OCI-LY7 (cell line): ENCODE measurements around the gene TMEM231. TPM values are rescaled to one million over a fixed set of nuclear protein-coding genes. Genes with fewer than 3 reads are reported as not detected.
"Not testable (repeated sequence)": the region's sequence is repeated elsewhere in the genome, so short reads cannot be mapped to it uniquely, and the experiment has no call there.

ENCODE experiments used
- BruUV-seq: library from RNA; stranded (reverse); fragments of 400-500 nt; replicated peaks from 2 replicates; lab custom pipeline; 2021; lab: Mats Ljungman, UMichigan
- CTCF ChIA-PET: fragments of 300-600 bp; sonication (Branson Sonifier 250); formaldehyde crosslinking; loops from one replicate; lab custom pipeline; 2022; ENCODE audit warnings: antibody characterized with exemption; ENCODE audit not compliant: unreplicated experiment; lab: Charles Lee
- POLR2A ChIA-PET: fragments of 300-600 bp; sonication (Branson Sonifier 250); formaldehyde crosslinking; loops from one replicate; lab custom pipeline; 2022; ENCODE audit warnings: antibody characterized with exemption; lab: Charles Lee
- DNase-seq: peaks from one replicate; pipeline ENCODE4 v3.0.0-alpha.2; 2015; ENCODE audit warnings: low spot score
- H2AFZ ChIP-seq: fragments of 200-600 bp; sonication (generic), shearing (Covaris generic); 2 replicates; pipeline ENCODE4 v1.6.1; 2014; ENCODE audit warnings: mild to moderate bottlenecking, antibody characterized with exemption, low read length, moderate library complexity
- H3K27ac ChIP-seq: fragments of 200-600 bp; sonication (generic); 2 replicates; pipeline ENCODE4 v1.5.1; 2014; ENCODE audit warnings: mixed run types, low read depth, mild to moderate bottlenecking, moderate library complexity, low read length, inconsistent platforms; ENCODE audit not compliant: poor library complexity, severe bottlenecking
- H3K36me3 ChIP-seq: fragments of 200-600 bp; sonication (generic); 2 replicates; pipeline ENCODE4 v1.6.1; 2014; ENCODE audit warnings: mild to moderate bottlenecking, antibody characterized with exemption, low read length, moderate library complexity, mixed read lengths; ENCODE audit not compliant: insufficient read depth
- H3K4me1 ChIP-seq: fragments of 200-600 bp; sonication (generic); 2 replicates; pipeline ENCODE4 v1.5.1; 2014; ENCODE audit warnings: mild to moderate bottlenecking, low read length; ENCODE audit not compliant: insufficient read depth, poor library complexity, severe bottlenecking
- H3K4me2 ChIP-seq: fragments of 200-600 bp; sonication (generic); 2 replicates; pipeline ENCODE4 v1.6.1; 2014; ENCODE audit warnings: mild to moderate bottlenecking, low read length
- H3K4me3 ChIP-seq: fragments of 200-600 bp; sonication (generic); 2 replicates; pipeline ENCODE4 v1.5.1; 2014; ENCODE audit warnings: mild to moderate bottlenecking, low read depth, low read length; ENCODE audit not compliant: poor library complexity, severe bottlenecking
- H3K79me2 ChIP-seq: fragments of 200-600 bp; sonication (generic); 2 replicates; pipeline ENCODE4 v1.6.1; 2016; ENCODE audit warnings: low read depth, mild to moderate bottlenecking, low read length, moderate library complexity, mixed read lengths; ENCODE audit not compliant: insufficient read depth
- H3K9me2 ChIP-seq: fragments of 200-600 bp; sonication (generic); 2 replicates; pipeline ENCODE4 v1.6.1; 2016; ENCODE audit warnings: mild to moderate bottlenecking, low read length, mixed read lengths; ENCODE audit not compliant: insufficient read depth
- H3K9me3 ChIP-seq: fragments of 200-600 bp; sonication (generic); 2 replicates; pipeline ENCODE4 v1.6.1; 2014; ENCODE audit warnings: mild to moderate bottlenecking, mixed run types, low read length, mixed read lengths
- H4K20me1 ChIP-seq: fragments of 200-600 bp; sonication (generic); 2 replicates; pipeline ENCODE4 v1.6.1; 2014; ENCODE audit warnings: mild to moderate bottlenecking, antibody characterized with exemption, low read length, moderate library complexity, mixed read lengths; ENCODE audit not compliant: insufficient read depth
- EZH2phosphoT487 ChIP-seq: fragments of 200-600 bp; sonication (generic); IDR thresholded peaks from 2 replicates; pipeline ENCODE4 v1.6.1; 2018; ENCODE audit warnings: low read depth, borderline replicate concordance, mild to moderate bottlenecking, mixed run types, antibody characterized with exemption, low read length, moderate library complexity, mixed read lengths
- intact Hi-C: fragments of 100-400 bp; cut with micrococcal nuclease; formaldehyde crosslinking; loops from one replicate; pipeline ENCODE4 v1.10.0; 2022; ENCODE audit not compliant: unreplicated experiment
- total RNA-seq, 2 experiments: library from RNA; depleted of rRNA in 1 of 2; stranded (reverse); fragments of >200 nt in 1 of 2; shearing (Covaris generic) in 1 of 2; gene quantifications; 2 replicates each; pipeline ENCODE4 v1.2.3, GENCODE V29; 2014 to 2022
- TF ChIP-seq, protein P1 (sequence below): fragments of 200-600 bp; sonication (generic); conservative IDR thresholded peaks from 2 replicates; pipeline ENCODE4 v1.5.1; 2014; ENCODE audit warnings: mild to moderate bottlenecking, antibody characterized with exemption, low read length, moderate library complexity, mixed read lengths

TMEM231 gene
- total RNA-seq, 2 experiments from 2014 or later = 6.6 to 6.9 TPM

DNA sequence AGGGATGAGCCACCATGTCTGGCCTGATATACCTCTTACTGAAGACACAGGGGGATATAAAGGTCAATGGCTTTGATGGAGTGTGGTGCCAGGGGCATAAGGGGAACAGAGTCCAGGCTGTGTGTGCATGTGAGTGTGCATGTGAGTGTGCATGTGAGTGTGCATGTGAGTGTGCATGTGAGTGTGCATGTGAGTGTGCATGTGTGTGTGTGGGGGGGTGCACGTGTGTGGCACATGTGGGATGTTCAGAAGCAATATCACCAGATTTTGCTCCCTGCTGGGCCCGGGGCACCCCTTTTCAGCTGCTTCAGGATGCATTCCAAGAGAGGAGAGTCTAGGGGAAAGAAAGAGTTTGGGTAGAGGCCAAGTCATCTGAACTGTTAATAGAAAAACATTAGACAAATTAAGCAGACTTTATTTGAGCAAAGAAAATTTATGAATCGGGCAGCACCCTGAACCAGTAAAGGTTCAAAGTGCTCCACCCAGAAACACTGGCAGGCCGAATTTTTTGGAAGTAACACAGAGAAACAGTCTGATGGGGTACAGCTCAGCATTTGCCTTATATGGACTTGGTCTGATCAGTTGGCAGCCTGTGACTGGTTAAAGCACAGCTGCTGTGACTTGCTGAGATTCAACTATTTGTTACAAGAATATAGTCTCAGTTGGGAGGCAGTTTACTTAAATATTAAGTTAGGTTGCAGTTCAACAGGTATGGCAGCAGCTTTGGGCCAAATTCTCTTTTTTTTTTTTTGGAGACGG, 29.8 kb downstream of the TMEM231 start:
- H4K20me1 ChIP-seq = no peaks in the 10 kb centered on the region
- H3K27ac ChIP-seq = no peak overlapping the region
- ChIA-PET POLR2A (interaction anchor here (0.6 kb wide), 1 partner anchor 9 kb away, joined by 4 read pairs; no protein-coding TSS in a partner anchor), CTCF (interaction anchor here (0.9 kb wide), 1 partner anchor 9 kb away, joined by 5 read pairs; no protein-coding TSS in a partner anchor)
- H3K4me2 ChIP-seq = no peak overlapping the region
- H3K36me3 ChIP-seq = no peaks in the 10 kb centered on the region
- TF ChIP-seq, protein P1, sequence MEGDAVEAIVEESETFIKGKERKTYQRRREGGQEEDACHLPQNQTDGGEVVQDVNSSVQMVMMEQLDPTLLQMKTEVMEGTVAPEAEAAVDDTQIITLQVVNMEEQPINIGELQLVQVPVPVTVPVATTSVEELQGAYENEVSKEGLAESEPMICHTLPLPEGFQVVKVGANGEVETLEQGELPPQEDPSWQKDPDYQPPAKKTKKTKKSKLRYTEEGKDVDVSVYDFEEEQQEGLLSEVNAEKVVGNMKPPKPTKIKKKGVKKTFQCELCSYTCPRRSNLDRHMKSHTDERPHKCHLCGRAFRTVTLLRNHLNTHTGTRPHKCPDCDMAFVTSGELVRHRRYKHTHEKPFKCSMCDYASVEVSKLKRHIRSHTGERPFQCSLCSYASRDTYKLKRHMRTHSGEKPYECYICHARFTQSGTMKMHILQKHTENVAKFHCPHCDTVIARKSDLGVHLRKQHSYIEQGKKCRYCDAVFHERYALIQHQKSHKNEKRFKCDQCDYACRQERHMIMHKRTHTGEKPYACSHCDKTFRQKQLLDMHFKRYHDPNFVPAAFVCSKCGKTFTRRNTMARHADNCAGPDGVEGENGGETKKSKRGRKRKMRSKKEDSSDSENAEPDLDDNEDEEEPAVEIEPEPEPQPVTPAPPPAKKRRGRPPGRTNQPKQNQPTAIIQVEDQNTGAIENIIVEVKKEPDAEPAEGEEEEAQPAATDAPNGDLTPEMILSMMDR = no peak
- no peak for TF ChIP-seq EZH2phosphoT487
- no peaks in the 10 kb centered on the region for H3K9me3 ChIP-seq
- no TSS peak for BruUV-seq
- H3K9me2 ChIP-seq = no peaks in the 10 kb centered on the region
- H2AFZ ChIP-seq = no peak overlapping the region
- no peak overlapping the region for H3K4me3 ChIP-seq
- no peaks in the 10 kb centered on the region for H3K79me2 ChIP-seq
- H3K4me1 ChIP-seq = no peaks in the 10 kb centered on the region
- intact Hi-C loops = no loop called here
- no peak for DNase-seq

DNA sequence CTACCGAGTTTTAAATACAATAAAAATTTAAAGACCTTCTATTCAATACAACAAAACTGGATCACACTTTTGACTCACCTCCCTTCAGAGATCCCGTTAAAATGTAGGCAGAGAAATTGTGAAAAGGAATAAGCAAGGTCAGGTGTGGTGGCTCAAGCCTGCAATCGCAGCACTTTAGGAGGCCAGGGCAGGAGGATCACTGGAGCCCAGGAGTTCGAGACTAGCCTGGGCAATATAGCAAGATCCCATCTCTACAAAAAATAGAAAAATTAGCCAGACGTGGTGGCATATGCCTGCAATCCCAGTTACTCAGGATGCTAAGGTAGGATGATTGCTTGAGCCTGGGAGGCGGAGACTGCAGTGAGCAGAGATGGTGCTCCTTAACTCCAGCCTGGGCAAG, 36.9 kb downstream of the TMEM231 start:
- Histone ChIP-seq H3K27ac (no peak overlapping the region), H3K9me2 (no peaks in the 10 kb centered on the region), H3K36me3 (no peaks in the 10 kb centered on the region), H3K4me2 (no peak overlapping the region), H4K20me1 (no peaks in the 10 kb centered on the region), H2AFZ (no peak overlapping the region), H3K4me1 (peaks cover 6% of the 10 kb centered on the region), H3K9me3 (no peaks in the 10 kb centered on the region), H3K4me3 (no peak overlapping the region), H3K79me2 (no peaks in the 10 kb centered on the region)
- POLR2A ChIA-PET = interaction anchor here (0.6 to 0.8 kb wide), 2 partner anchors 39 to 114 kb away, joined by 3 read pairs; no protein-coding TSS in a partner anchor
- DNase-seq = no peak
- TF ChIP-seq, protein P1 = no peak
- no peak for TF ChIP-seq EZH2phosphoT487
- CTCF ChIA-PET = no interaction called here
- intact Hi-C loops = no loop called here
- BruUV-seq = no TSS peak

DNA sequence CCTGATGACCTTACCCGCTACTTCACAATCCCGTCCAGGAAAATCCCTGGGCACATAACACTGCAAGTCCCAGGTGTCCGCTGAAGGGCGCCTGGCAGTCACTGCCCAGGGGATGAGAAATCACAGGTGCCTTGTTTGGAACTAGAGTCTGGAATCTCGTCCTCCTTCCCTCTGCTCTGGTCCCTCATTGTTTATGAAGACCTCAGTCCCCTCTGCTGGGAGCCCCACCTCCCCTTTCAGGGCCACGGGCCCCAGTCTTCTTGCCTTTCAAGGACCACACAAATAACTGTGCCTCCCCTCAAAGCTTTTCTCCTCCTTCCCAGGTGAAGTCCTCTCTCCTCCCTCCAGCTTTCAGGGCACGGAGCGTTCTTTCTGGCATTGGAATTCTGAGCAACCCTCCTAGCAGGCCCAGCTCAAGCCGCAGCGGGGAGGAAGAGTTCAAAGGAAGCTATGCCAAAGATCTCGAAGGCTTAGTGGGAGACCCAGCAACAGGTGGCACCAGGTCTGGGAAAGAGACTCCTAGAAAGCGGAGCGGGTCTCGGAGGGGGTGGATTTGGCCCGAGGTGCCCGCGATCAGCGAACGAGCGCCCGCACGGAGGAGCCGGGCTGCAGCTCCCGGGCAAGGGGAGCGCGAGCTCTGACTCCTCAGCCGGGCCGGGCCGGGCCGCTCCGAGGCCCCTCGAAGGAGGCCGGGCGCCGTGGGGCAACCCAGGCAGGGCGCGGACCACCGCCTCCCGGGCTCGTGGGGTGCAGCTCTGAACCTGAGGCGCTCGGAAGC, 39.7 kb downstream of the TMEM231 start:
- CTCF ChIA-PET = interaction anchor here (0.7 to 1.3 kb wide), 5 partner anchors 10 to 317 kb away, joined by 3 to 9 read pairs (median 5); partner anchors contain the start of gene ADAT1
- H4K20me1 ChIP-seq, H3K79me2 ChIP-seq, H3K9me3 ChIP-seq, H3K27ac ChIP-seq, H3K36me3 ChIP-seq, H3K9me2 ChIP-seq, BruUV-seq, intact Hi-C loops, H3K4me1 ChIP-seq: not testable (repeated sequence)
- Histone ChIP-seq H3K4me3 (peak overlapping the region; percentile 77), H2AFZ (peak overlapping the region; percentile 85), H3K4me2 (peak overlapping the region; percentile 71)
- peak; percentile 5 for DNase-seq
- POLR2A ChIA-PET = interaction anchor here (0.9 to 1.4 kb wide), 6 partner anchors 19 to 107 kb away, joined by 3 to 4 read pairs (median 3); partner anchors contain the start of gene ADAT1
